Mesendoderm (in vitro differentiated cells): ENCODE measurements around the gene GALNT17.

ENCODE experiments used
- DNase-seq: peaks from one replicate; pipeline ENCODE4 v3.0.0; 2013
- H2AK5ac ChIP-seq: 2 replicates; pipeline ENCODE4 v1.6.1; 2013; ENCODE audit warnings: low read length, inconsistent platforms
- H2BK120ac ChIP-seq: 2 replicates; pipeline ENCODE4 v1.6.1; 2013; ENCODE audit warnings: low read depth, mild to moderate bottlenecking, low read length, moderate library complexity, mixed read lengths
- H2BK15ac ChIP-seq: replicated peaks from 2 replicates; pipeline ENCODE4 v1.6.1; 2013; ENCODE audit warnings: low read depth, mild to moderate bottlenecking, moderate library complexity
- H2BK5ac ChIP-seq: 2 replicates; pipeline ENCODE4 v1.6.1; 2013; ENCODE audit warnings: low read length, inconsistent platforms
- H3K18ac ChIP-seq: 2 replicates; pipeline ENCODE4 v1.6.1; 2013; ENCODE audit warnings: mild to moderate bottlenecking, low read length, mixed read lengths
- H3K23ac ChIP-seq: one replicate; pipeline ENCODE4 v1.6.1; 2013; ENCODE audit warnings: low read length
- H3K27ac ChIP-seq: 2 replicates; pipeline ENCODE4 v1.5.1; 2013; ENCODE audit warnings: low read depth, mild to moderate bottlenecking, inconsistent platforms, low read length, moderate library complexity
- H3K27me3 ChIP-seq: 2 replicates; pipeline ENCODE4 v1.6.1; 2013; ENCODE audit warnings: low read length, control low read depth, mild to moderate bottlenecking, inconsistent platforms; ENCODE audit not compliant: insufficient read depth, poor library complexity
- H3K36me3 ChIP-seq: 2 replicates; pipeline ENCODE4 v1.6.1; 2013; ENCODE audit warnings: low read length, inconsistent platforms; ENCODE audit not compliant: control insufficient read depth, insufficient read depth
- H3K4ac ChIP-seq: one replicate; pipeline ENCODE4 v1.6.1; 2013; ENCODE audit warnings: low read depth, mild to moderate bottlenecking, low read length, moderate library complexity
- H3K4me1 ChIP-seq: 2 replicates; pipeline ENCODE4 v1.6.1; 2013; ENCODE audit warnings: low read depth, low read length, inconsistent platforms; ENCODE audit not compliant: control insufficient read depth
- H3K4me2 ChIP-seq: 2 replicates; pipeline ENCODE4 v1.6.1; 2013; ENCODE audit warnings: low read length
- H3K4me3 ChIP-seq: 2 replicates; pipeline ENCODE4 v1.5.1; 2013; ENCODE audit warnings: mild to moderate bottlenecking, low read length
- H3K56ac ChIP-seq: one replicate; pipeline ENCODE4 v1.6.1; 2013; ENCODE audit warnings: low read length
- H3K79me1 ChIP-seq: 2 replicates; pipeline ENCODE4 v1.6.1; 2013; ENCODE audit warnings: low read length, inconsistent platforms
- H3K79me2 ChIP-seq: 2 replicates; pipeline ENCODE4 v1.6.1; 2013; ENCODE audit warnings: mild to moderate bottlenecking, low read length; ENCODE audit not compliant: control insufficient read depth, insufficient read depth
- H3K9ac ChIP-seq: 2 replicates; pipeline ENCODE4 v1.6.1; 2013; ENCODE audit warnings: low read length, inconsistent platforms
- H4K5ac ChIP-seq: one replicate; pipeline ENCODE4 v1.6.1; 2013; ENCODE audit warnings: low read length
- H4K8ac ChIP-seq: one replicate; pipeline ENCODE4 v1.6.1; 2013; ENCODE audit warnings: low read depth, mild to moderate bottlenecking, control low read depth, low read length, moderate library complexity
- WGBS: extraction: QIAGEN DNeasy Blood & Tissue Kit; methylation state at CpG from one replicate; pipeline ENCODE4 v1.1.7; 2013; ENCODE audit warnings: low lambda C conversion rate, missing lambda C conversion rate; ENCODE audit not compliant: insufficient coverage; ENCODE audit errors: extremely low coverage; 5-methylcytosine and 5-hydroxymethylcytosine counted together

The GALNT17 gene

GRCh38 chr7:71386152-71386785, 254.3 kb downstream of the GALNT17 start:
- no peak overlapping the region for H2AK5ac ChIP-seq
- H2BK120ac ChIP-seq: no peak overlapping the region
- H3K4me3 ChIP-seq: no peak overlapping the region
- H4K5ac ChIP-seq: no peak overlapping the region
- no peak overlapping the region for H3K56ac ChIP-seq
- no peak overlapping the region for H3K27ac ChIP-seq
- H3K4ac ChIP-seq: no peak overlapping the region
- no peaks in the 10 kb centered on the region for H3K36me3 ChIP-seq
- H3K4me1 ChIP-seq: peaks cover 9% of the 10 kb centered on the region
- no peak overlapping the region for H4K8ac ChIP-seq
- H2BK5ac ChIP-seq: no peak overlapping the region
- H3K23ac ChIP-seq: no peak overlapping the region
- no peak overlapping the region for H3K9ac ChIP-seq
- WGBS: no CpG with 5 or more reads among the region's 12 CpGs
- H3K79me1 ChIP-seq: peaks cover 16% of the 10 kb centered on the region
- H3K4me2 ChIP-seq: no peak overlapping the region
- no peak overlapping the region for H3K18ac ChIP-seq
- DNase-seq: no peak
- no peak overlapping the region for H2BK15ac ChIP-seq
- H3K27me3 ChIP-seq: no peaks in the 10 kb centered on the region
- peaks cover 7% of the 10 kb centered on the region for H3K79me2 ChIP-seq

GRCh38 chr7:71388181-71388580, 256.2 kb downstream of the GALNT17 start:
- Histone ChIP-seq H2AK5ac (no peak overlapping the region), H3K27ac (no peak overlapping the region), H3K23ac (no peak overlapping the region), H3K4ac (no peak overlapping the region), H4K5ac (no peak overlapping the region), H3K27me3 (no peaks in the 10 kb centered on the region), H2BK120ac (no peak overlapping the region), H3K4me3 (no peak overlapping the region), H3K18ac (no peak overlapping the region), H4K8ac (no peak overlapping the region), H3K79me1 (peaks cover 13% of the 10 kb centered on the region), H2BK5ac (no peak overlapping the region), H3K56ac (no peak overlapping the region), H3K36me3 (no peaks in the 10 kb centered on the region), H3K9ac (no peak overlapping the region), H3K4me1 (peaks cover 12% of the 10 kb centered on the region), H3K79me2 (peaks cover 5% of the 10 kb centered on the region), H2BK15ac (no peak overlapping the region), H3K4me2 (no peak overlapping the region)
- WGBS: no CpG with 5 or more reads among the region's 14 CpGs
- DNase-seq: no peak

GRCh38 chr7:71389976-71390375, 258.0 kb downstream of the GALNT17 start:
- H3K36me3 ChIP-seq: no peaks in the 10 kb centered on the region
- WGBS: no CpG with 5 or more reads among the region's 7 CpGs
- H2AK5ac ChIP-seq: no peak overlapping the region
- no peak overlapping the region for H3K4ac ChIP-seq
- no peak overlapping the region for H4K5ac ChIP-seq
- no peak overlapping the region for H3K23ac ChIP-seq
- peak overlapping the region; percentile 72 for H3K27ac ChIP-seq
- no peak overlapping the region for H3K9ac ChIP-seq
- H3K56ac ChIP-seq: no peak overlapping the region
- peaks cover 9% of the 10 kb centered on the region for H3K4me1 ChIP-seq
- H2BK15ac ChIP-seq: no peak overlapping the region
- H4K8ac ChIP-seq: no peak overlapping the region
- no peak overlapping the region for H3K4me2 ChIP-seq
- DNase-seq: peak; percentile 86
- H3K79me2 ChIP-seq: peaks cover 3% of the 10 kb centered on the region
- H3K27me3 ChIP-seq: no peaks in the 10 kb centered on the region
- no peak overlapping the region for H2BK120ac ChIP-seq
- H3K4me3 ChIP-seq: no peak overlapping the region
- peak overlapping the region; percentile 41 for H3K18ac ChIP-seq
- H3K79me1 ChIP-seq: peaks cover 10% of the 10 kb centered on the region
- no peak overlapping the region for H2BK5ac ChIP-seq

- Histone ChIP-seq H2BK15ac (no peak overlapping the region), H3K79me1 (peaks cover 2% of the 10 kb centered on the region), H3K4me3 (no peak overlapping the region), H3K27ac (no peak overlapping the region), H3K56ac (no peak overlapping the region), H3K23ac (no peak overlapping the region), H3K4me1 (peaks cover 8% of the 10 kb centered on the region), H3K36me3 (no peaks in the 10 kb centered on the region), H3K9ac (no peak overlapping the region), H3K4me2 (no peak overlapping the region), H2BK120ac (no peak overlapping the region), H2AK5ac (no peak overlapping the region), H3K18ac (no peak overlapping the region), H3K27me3 (no peaks in the 10 kb centered on the region), H2BK5ac (no peak overlapping the region), H3K79me2 (peaks cover 2% of the 10 kb centered on the region), H3K4ac (no peak overlapping the region), H4K8ac (no peak overlapping the region), H4K5ac (no peak overlapping the region)
- no CpG with 5 or more reads among the region's 7 CpGs for whole genome bisulfite sequencing
- DNase-seq: no peak
Observed at GRCh38 chr7:71393661-71394060, 261.7 kb downstream of the GALNT17 start.

GRCh38 chr7:71402684-71403083, 270.7 kb downstream of the GALNT17 start:
- Histone ChIP-seq H2BK15ac (no peak overlapping the region), H3K79me1 (peaks cover 5% of the 10 kb centered on the region), H3K27ac (peak overlapping the region; percentile 31), H2AK5ac (no peak overlapping the region), H3K4me1 (peaks cover 9% of the 10 kb centered on the region), H3K4me2 (no peak overlapping the region), H3K27me3 (no peaks in the 10 kb centered on the region), H4K8ac (no peak overlapping the region), H3K9ac (no peak overlapping the region), H3K4me3 (no peak overlapping the region), H2BK5ac (peak overlapping the region; percentile 47), H3K79me2 (peaks cover 2% of the 10 kb centered on the region), H3K36me3 (no peaks in the 10 kb centered on the region), H3K18ac (no peak overlapping the region), H2BK120ac (no peak overlapping the region), H3K56ac (peak overlapping the region; percentile 0), H3K23ac (no peak overlapping the region), H3K4ac (no peak overlapping the region), H4K5ac (no peak overlapping the region)
- DNase-seq: peak; percentile 75
- no CpG with 5 or more reads among the region's 2 CpGs for WGBS
